Measurements from ENCODE around the gene FRMD4A. TPM values are rescaled to one million over a fixed set of nuclear protein-coding genes. Genes with fewer than 3 reads are reported as not detected.
"Not testable (repeated sequence)": the region's sequence is repeated elsewhere in the genome, so short reads cannot be mapped to it uniquely, and the experiment has no call there.

FRMD4A gene
- total RNA-seq, 1 experiment from 2014 or later = 51.1 TPM

DNA sequence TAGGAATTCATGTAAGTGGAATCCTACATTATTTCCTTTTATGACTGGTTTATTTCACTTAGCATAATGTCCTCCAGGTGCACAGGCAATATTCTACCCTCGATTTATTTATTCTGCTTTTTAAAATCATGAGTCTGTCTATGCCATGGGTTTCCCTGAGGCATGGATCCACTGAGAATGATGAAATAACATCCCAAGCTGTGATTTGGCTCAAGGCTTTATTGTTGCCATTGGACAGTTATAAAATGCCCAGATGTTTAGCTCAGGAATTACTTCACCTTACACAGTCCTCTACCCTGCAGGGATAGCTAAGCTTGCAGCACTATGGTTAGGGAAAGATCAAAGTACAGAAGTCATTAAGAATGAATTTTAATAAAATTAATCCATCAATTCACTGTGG lies 219.5 kb downstream of the FRMD4A start:
- DNase-seq (ENCODE audit: low read depth) = no peak

DNA sequence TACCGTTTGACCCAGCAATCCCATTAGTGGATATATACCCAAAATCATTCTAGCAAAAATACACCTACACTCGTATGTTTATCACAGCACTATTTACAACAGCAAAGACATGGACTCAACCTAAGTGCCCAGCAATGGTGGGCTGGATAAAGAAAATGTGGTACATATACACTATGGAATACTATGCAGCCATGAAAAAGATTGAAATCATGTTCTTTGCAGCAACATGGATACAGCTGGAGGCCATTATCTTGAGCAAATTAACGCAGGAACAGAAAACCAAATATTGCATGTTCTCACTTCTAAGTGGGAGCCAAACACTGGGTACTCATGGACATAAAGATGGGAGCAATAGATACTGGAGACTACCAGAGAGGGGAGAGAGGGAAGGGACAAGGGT lies 223.9 kb downstream of the FRMD4A start:
- DNase-seq (ENCODE audit: low read depth) = no peak

DNA sequence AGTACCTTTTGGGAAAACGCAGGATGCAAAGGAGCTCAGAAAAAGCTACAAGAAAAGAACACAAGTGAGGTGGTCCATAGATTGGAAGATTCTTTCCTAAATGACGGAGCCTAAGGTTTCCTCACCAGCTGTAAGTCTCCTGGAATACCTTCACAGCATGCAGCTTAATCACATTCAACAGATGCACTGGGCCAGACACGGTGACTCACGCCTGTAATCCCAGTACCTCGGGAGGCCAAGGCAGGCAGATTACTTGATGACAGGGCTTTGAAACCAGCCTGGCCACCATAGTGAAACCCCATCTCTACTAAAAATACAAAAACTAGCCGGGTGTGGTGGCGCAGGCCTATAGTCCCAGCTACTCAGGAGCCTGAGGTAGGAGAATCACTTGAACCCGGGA lies 228.7 kb downstream of the FRMD4A start:
- peak; percentile 68 for DNase-seq (ENCODE audit: low read depth)

DNA sequence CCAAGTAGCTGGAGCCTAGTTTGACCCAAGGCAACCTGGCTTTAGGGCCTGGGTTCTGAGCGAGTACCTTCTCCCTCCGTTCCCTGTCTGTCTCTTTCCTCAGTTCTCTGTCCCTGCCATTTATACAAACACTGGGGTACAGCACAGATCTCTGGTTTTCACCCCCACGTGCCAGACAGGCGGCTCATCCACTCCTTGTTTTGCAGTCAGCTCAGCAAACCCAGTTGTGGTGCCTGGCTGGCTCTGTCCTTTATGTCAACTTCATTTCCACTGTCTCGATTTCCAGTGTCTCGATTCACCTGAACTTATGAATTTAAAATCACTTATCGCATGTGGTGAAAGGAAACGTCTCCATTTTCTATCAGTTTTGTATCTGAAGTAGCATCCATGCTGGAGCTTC lies 230.8 kb downstream of the FRMD4A start:
- DNase-seq (ENCODE audit: low read depth) = no peak

DNA sequence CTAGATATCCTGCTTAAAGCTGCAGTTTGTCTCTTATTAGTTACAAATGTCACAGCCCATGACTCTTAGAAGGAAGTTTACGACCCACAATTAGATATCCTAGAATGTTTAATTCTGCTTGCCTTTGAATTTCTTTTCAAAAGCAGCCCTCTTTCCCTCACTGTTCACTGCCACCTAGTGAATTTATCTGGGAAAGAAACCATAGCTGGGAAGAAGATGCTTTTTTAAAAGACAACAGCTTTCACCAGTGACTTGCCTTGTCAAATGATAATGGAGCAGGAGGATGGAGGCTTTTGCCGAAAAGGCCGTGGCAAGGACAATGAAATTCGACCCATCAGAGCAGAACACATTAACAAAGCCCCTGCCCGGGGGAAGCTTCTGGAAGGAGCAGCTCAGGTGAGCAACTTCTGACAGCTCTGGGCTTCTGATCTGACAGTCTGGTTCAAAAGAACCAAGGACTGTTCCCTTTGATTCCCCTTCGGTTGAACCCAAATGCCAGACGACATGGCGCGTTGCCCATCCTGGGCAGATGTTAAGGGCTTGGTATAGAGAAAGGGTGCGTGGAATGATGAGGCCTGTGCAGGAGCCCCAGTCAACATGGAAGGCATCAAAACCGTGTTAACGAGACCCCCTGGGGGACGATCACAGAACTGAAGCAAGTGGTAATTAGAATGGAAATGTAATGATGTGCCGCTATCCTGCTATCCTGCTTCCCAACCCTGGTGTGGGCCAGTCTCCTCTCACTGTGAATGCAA lies 236.8 kb downstream of the FRMD4A start:
- DNase-seq (ENCODE audit: low read depth) = peak; percentile 62

DNA sequence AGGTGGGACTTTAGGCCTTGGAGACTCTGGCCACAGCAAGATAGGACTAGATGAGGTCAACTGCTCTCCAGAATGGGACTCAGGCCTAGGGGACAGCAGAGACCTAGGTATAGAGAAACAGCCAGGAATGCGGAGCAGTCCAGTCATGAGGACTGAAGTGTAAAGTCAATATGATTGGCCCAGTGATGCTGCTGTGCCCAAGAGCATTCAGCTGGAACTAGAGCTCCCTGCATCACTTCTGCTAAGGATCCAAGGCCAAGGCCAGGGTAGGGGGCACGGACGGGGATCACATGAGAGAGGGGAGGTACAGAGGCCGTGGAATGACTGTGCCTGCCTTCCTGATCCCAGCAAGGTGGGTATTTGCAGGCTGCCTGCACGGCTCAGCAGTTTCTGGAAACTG lies 237.9 kb downstream of the FRMD4A start:
- no peak for DNase-seq (ENCODE audit: low read depth)

DNA sequence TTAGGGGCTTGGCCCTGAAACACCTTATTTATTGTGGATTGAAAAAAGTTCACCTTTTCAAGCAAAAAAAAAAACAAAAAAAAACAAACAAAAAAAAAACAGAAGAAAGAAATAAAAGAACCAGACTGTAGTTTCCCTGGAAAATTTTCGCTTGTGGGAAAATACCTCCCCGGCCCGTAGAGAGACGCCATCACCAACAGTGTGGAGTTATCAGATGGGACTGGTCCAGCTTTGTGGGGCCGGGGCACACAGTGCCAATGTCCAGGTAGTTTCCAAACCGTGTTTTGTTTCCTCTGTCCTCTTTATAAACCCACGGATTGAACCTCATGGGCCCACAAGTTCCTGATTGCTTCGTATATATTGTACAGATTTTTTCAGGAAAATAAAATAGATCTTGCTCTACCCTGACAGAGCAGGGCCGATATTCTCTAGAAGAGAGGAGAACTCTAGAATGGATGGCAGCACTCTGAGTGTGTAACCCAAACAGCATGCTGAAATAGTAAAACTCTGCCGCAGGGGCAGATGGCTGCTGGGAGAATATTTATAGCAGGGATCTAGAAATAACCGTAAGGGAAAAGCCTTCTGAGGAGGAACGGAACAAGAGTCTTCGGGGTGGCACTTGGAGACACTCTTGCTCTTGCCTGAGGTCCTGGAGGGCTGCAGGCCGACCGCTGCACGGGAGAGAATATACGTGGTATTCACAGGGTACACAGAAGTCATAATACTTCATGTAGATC lies 241.0 kb downstream of the FRMD4A start:
- no peak for DNase-seq (ENCODE audit: low read depth)

DNA sequence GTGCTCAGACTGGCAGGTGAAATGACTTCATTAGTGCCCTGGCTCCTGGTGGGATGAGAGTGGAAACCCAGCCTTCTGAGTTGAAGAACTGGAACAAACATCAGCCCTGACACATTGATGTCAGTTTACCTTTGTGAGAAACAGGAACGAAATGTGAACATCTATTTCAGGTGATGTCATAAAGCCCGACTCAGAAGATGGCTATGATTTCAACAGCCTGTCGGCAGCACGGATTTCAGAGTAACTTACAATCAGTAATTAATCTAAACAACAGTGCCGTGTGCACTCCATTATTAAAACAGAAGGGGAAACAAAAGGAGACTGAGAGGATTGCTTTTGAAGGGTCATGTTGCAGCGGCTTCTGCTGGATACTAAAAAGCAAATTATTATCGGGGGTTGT lies 243.2 kb downstream of the FRMD4A start:
- no peak for DNase-seq (ENCODE audit: low read depth)

DNA sequence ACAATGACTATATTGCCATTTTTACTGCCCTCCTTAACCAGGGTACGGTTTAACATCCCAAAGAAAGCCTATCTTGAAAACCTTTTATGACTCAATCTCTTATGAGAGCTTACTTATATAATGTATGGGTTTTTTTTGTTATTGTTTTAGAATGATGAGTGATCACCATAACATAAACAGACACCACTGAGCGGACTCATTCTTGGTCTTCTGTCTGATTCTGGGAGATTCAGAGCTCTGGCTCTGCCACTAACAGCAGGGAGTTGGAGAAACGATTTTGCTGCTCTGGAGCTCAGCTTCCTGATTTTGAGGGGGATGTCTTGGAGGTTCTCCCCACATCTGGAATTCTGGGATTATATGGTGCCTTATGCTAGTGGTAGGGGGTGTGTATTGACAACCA lies 244.1 kb downstream of the FRMD4A start:
- DNase-seq (ENCODE audit: low read depth) = no peak

DNA sequence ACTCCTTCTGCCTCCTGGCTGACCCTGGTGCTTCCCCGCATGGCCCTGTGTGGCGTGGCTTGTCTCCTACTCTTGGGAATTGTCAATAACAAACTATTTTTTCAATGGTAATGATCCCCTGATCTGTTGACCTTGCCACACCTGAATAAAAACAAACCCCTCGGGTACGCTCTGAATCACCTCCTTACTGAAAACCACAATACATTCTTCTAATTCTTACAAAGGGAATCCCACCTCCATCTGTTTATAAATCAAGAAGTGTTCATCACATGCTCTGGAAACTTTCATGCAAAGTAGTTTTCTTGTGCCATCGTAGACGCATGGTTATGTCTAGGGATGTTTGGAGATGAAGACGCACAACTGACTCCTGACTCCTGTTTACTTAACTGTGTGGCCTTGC lies 245.8 kb downstream of the FRMD4A start:
- peak; percentile 40 for DNase-seq (ENCODE audit: low read depth)

DNA sequence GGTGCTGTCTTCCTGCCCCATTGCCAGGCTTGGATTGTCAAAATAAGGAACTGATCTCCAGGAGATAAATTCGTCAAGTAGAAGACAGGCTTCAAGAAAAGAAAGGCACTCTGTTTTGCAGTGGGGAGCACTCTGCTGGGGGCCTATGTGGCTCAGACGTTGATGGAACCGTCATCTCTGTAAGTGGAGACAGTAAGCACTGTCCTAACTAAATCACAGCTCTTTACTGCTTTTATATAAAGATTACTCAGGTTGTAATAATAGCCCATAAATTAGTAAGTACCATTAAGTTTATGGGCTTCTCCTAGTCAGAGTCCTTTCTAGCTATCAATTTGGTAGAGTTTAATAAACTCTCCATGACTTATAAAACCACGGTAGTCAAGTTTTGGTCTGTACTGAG lies 249.9 kb downstream of the FRMD4A start:
- no peak for DNase-seq (ENCODE audit: low read depth)

DNA sequence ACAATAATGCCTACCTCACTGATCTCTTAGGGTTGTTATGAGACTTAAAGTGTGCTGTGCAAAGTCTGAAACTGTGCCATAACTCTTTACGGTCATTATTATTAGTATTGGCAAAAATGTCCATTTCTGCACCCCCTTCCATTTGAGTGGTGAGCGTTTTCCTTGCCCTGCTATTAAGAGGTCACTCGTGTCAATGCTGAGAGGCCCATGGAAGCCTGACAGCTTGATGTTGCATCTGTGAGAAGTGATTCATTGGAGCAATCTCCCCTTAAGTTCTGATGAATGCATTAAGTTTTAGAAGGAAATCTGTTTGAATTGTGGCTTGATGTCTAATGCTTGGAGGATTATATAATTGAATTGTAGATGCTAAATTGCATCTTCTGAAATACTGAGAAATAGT lies 253.3 kb downstream of the FRMD4A start:
- no peak for DNase-seq (ENCODE audit: low read depth)

DNA sequence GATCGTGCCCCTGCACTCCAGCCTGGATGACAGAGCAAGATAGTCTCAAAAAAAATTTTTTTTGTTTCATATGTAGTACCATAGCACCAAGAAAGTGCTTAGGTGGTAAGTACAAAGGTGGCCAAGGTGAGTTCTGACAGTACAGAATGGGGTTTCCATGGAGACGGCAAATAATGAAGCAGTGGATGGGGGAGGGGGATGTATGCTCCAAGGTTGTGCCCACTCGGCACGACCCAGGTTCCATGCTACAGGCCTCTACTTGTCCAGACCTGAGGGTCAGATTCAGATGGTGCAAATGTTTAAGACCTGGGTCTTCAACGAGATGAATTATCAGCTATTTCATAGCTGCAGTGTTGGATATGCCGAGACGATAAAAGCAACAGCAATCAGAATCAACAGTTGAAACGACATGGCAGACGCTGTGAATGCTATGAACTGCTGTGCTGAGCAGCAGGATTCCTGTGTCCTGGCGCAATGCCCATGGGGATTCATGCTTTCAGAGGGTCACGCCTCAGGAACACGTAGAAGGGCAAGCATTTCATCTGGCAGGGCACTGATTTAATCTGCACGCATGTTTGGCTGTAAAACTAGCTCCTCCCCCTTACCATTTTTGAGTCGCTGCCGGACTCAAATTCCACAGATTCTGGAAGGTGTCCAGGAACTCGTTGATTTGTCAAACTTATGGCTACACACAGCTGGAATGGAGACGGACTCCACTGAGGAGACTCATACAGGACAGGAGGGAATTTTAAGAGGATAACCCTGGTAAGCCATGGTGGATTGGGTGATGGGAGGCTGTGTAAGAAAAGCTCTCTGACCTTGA lies 256.5 kb downstream of the FRMD4A start:
- DNase-seq (ENCODE audit: low read depth) = peak; percentile 100

DNA sequence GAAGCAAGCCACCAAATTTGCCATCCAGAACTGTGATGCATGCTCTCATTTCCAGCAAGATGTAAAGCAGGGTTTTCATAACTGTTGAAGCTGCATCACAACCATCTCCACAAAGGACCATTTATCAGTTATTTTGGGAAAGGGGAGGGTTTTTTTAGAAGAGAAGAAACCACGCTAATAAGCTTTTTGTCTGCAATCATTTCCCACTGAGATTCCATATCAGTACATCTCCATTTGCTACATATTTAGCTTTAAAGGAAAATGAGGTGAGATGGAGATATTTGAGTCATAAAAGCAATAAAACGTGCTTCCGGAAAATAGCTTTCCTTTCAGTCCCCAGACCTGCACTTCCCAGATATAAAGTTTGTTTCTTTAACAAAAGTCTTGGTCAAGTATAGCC lies 258.2 kb downstream of the FRMD4A start:
- DNase-seq (ENCODE audit: low read depth) = peak; percentile 21

DNA sequence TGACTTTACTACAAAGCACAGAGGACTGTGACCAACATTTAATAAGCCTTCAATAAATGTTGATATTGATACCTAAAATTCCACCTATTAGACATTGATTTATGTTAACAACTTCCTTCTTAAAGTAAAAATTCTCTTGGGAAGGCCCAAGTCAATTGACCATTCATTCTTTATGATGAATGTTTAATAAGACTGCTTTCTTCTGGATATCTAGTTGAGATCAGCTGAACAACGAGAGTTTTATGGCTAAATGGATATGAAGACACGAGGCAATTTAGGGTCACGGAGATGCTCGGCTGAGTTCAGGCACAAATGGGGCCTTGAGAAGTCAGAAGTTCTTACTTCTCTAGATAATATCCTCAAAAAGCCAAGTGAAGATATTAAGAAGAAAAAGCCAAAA lies 258.8 kb downstream of the FRMD4A start:
- no peak for DNase-seq (ENCODE audit: low read depth)

DNA sequence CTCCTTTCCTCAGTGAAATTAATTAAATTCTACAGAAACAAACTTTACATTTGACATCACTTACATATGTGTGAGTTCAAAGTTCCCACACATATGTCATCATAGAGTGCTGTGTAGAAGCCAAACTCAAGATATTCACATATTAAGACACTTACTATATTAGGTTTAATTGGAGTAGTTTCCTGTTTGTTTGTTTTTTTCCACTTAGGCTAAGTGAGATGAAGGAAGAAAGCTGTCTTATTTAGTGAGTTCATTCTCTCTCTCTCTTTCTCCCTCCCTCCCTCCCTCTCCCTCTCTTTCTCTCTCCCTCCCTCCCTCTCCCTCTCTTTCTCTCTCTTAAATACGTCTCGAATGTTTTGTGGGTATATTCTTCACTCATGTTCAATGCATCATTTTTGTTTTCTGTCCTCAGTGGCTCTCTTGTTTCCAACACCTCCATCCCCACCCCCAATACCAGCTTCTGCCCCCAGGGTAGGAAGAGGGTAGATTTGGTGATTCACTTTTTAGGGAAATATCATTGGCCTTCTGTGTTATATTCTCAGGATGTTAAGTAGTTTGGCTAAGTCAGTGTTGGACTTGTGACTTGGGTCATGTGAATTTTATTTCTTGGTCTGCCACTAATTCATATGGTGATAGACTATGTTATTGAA lies 262.0 kb downstream of the FRMD4A start:
- peak; percentile 34 for DNase-seq (ENCODE audit: low read depth)

DNA sequence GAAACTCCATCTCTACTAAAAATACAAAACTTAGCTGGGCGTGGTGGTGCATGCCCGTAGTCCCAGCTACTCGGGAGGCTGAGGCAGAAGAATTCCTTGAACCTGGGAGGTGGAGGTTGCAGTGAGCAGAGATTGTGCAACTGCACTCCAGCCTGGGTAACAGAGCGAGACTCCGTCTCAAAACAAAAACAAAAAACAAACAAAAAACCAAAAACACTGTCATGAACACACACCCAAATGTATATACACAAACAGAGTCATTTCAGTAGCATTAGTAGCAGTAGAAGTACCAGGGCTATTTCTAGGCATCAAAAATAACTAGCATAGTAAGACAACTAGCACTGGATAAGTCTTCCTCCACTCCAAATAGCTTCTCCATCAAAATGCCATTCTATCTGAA lies 263.1 kb downstream of the FRMD4A start:
- DNase-seq (ENCODE audit: low read depth) = not testable (repeated sequence)

DNA sequence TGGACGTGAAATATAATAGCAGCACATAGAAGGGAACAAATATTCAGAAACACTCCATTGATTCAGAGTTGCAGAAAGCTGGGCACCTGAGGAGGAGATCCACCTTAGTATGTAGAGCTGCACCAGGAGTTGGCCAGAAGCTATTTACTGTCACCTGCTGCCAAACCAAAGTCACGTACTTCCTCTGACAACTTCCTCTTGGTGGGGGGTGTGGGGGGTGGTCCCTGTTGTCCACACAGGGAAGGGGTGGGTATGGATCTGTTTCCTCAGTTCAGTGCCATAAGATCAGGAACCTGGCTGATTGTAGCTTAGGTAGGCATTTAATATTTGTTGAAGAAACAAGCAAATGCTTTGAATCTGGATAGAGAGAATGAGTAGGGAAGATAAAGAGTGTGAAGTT lies 264.6 kb downstream of the FRMD4A start:
- no peak for DNase-seq (ENCODE audit: low read depth)

DNA sequence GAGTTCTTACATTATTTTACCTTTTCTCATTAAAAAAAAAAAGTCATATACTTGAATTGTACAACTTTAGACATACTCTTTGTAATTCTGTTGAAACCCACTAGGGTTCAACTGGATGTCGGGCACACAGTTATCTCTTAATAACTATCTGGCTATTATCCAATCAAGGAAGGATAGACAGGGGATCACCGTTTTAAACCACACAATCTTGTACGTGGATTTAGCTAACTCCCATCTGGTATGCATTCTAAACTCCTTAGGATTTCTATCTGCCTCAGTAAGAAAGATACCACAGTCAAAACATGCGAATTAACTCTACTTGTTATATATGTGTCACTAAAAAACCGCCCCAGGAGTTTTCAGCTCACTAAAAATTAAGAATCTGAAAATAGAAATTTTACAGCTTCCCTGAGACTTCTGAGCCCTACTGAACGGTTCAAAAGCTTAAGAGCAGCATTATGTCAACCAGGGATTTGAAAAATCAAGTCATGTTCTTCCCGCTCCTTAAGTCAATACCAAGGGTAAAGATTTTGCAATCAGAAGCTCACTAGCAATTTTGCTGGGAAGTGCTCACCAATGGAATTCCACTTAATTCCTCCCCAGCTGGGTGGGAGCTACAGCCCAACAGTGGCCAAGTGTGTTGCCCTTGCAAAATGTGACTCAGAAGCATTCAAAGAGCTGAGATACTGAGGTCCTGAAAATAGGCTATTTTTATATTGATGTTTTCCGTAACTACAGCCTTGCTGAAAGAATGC lies 267.0 kb downstream of the FRMD4A start:
- peak; percentile 89 for DNase-seq (ENCODE audit: low read depth)

DNA sequence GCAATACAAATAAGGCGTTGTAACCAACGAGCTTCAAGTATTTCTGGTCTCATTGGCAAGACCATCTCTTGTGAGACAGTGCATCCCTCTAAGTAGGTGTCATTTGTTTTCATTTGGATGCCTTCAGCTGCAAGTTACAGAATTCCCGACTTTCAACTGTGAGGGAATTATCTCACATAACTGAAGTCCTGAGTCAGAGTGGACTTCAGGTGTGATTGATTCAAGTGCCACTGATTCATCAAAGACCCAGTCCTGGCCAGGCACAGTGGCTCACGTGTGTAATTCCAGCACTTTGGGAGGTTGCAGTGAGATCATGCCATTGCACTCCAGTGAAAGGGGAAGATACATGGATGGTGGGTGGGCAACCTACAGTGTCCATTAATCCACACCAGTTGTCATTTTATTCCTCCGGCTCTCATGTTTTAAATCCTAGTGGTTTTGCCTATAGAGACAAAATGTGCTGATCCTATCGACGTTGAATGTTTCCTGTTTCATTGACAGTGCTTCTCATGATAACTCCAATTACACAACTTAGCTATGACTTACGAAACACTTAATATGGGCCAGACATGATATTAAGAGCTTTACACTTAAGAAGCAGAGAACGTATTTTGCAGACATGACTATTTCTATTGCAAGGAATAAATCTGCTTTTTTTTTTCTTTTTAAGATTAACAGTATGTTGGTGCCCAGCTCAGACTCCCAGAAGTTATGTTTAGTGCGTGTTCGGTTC lies 268.0 kb downstream of the FRMD4A start:
- DNase-seq (ENCODE audit: low read depth) = no peak
